ENCODE data around the gene ZNF415.

DNA sequence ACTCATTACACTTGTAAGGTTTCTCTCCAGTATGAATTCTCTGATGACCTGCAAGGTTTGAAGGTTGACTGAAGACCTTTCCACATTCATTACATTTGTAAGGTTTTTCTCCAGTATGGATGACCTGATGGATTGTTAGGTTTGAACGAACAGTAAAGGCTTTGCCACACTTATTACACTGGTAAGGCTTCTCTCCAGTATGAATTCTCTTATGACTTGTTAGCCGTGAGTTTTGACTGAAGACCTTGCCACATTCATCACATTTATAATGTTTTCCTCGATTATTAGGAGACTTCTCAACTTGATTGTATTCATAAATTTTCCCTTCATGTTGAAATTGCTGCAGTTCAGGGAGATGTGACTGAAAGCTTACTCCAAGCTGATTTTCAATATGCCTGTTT lies 33.0 kb upstream of the ZNF415 start:
- TF ChIP-seq, protein P1, sequence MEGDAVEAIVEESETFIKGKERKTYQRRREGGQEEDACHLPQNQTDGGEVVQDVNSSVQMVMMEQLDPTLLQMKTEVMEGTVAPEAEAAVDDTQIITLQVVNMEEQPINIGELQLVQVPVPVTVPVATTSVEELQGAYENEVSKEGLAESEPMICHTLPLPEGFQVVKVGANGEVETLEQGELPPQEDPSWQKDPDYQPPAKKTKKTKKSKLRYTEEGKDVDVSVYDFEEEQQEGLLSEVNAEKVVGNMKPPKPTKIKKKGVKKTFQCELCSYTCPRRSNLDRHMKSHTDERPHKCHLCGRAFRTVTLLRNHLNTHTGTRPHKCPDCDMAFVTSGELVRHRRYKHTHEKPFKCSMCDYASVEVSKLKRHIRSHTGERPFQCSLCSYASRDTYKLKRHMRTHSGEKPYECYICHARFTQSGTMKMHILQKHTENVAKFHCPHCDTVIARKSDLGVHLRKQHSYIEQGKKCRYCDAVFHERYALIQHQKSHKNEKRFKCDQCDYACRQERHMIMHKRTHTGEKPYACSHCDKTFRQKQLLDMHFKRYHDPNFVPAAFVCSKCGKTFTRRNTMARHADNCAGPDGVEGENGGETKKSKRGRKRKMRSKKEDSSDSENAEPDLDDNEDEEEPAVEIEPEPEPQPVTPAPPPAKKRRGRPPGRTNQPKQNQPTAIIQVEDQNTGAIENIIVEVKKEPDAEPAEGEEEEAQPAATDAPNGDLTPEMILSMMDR (conservative IDR thresholded peaks at IDR 0.05; ENCODE audit: low read depth, low read length) = no peak
- TF ChIP-seq EZH2 (IDR thresholded peaks at IDR 0.05; ENCODE audit: low read length, unreplicated experiment) (no peak), EZH2phosphoT487 (IDR thresholded peaks at IDR 0.05; ENCODE audit: borderline replicate concordance, low read length) (no peak)

Measured in PC-3 (cell line).